ENCODE results near the gene EFNA1.
"Not testable (repeated sequence)": the region's sequence is repeated elsewhere in the genome, so short reads cannot be mapped to it uniquely, and the experiment has no call there.

GRCh38 chr1:155118090-155118489, 9.6 kb upstream of the EFNA1 start:
- TF ChIP-seq EZH2 (IDR thresholded peaks at IDR 0.05); POLR2AphosphoS5 (IDR thresholded peaks at IDR 0.05; ENCODE audit: borderline replicate concordance, low read depth, low read length); FOXP2 (optimal IDR thresholded peaks at IDR 0.05; ENCODE audit: control extremely low read depth, extremely low read length, insufficient read depth): not testable (repeated sequence)

Measured in SK-N-MC (cell line).